Neural crest cell (in vitro differentiated cells): ENCODE measurements around the gene CDK14. TPM values are rescaled to one million over a fixed set of nuclear protein-coding genes. Genes with fewer than 3 reads are reported as not detected.

Source experiments
- DNase-seq: peaks from one replicate; pipeline ENCODE4 v3.0.0; 2021; ENCODE audit warnings: low read depth, mixed read lengths, low spot score
- H3K27ac Mint-ChIP-seq: one replicate; pipeline ENCODE4 v1.8.0; 2021; ENCODE audit warnings: mild to moderate bottlenecking, mixed read lengths; ENCODE audit not compliant: unreplicated experiment
- H3K27me3 Mint-ChIP-seq: 2 replicates; pipeline ENCODE4 v1.8.0; 2021; ENCODE audit warnings: low read depth, mild to moderate bottlenecking, mixed read lengths
- H3K36me3 Mint-ChIP-seq: 2 replicates; pipeline ENCODE4 v1.8.0; 2021; ENCODE audit warnings: low read depth, mild to moderate bottlenecking, mixed read lengths
- H3K4me1 Mint-ChIP-seq: 2 replicates; pipeline ENCODE4 v1.8.0; 2021; ENCODE audit warnings: mixed read lengths
- H3K4me3 Mint-ChIP-seq: one replicate; pipeline ENCODE4 v1.8.0; 2021; ENCODE audit warnings: mild to moderate bottlenecking, mixed read lengths
- H3K9me3 Mint-ChIP-seq: 2 replicates; pipeline ENCODE4 v1.8.0; 2021; ENCODE audit warnings: mixed read lengths
- total RNA-seq: library from RNA; stranded (reverse); gene quantifications from 2 replicates; pipeline ENCODE4 v1.2.1, GENCODE V29; 2021
- TF ChIP-seq, protein P1 (sequence below): fragments of 200-600 bp; sonication (generic); conservative IDR thresholded peaks from 2 replicates; pipeline ENCODE4 v1.5.0; 2021; ENCODE audit warnings: antibody characterized with exemption, mild to moderate bottlenecking

The CDK14 gene
- total RNA-seq, 1 donor from 2014 or later: 49.6 TPM

DNA sequence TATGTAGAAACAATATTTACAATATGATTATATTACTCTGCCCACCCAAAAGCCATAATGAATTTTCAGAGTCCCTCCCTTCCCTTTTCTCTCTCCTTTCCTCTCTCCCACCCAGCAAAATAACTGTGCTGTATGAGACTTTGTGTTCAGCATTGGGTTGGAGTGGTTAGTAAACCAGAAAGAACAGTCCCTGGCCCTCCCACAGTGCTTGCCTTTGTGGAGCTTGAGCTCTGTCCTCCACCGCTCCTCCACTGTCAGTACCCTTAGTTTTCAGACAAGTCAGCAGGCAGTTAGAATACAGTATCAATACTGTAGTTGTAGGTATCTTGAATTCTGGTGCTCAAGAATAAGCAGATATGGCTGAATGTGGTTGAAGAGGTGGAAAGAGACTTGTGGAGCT lies 92.7 kb downstream of the CDK14 start:
- Mint-ChIP-seq H3K27ac (no peak overlapping the region), H3K4me3 (no peak overlapping the region), H3K36me3 (peaks cover 2% of the 10 kb centered on the region), H3K27me3 (no peaks in the 10 kb centered on the region), H3K4me1 (peaks cover 9% of the 10 kb centered on the region), H3K9me3 (no peaks in the 10 kb centered on the region)
- no peak for DNase-seq
- TF ChIP-seq, protein P1, sequence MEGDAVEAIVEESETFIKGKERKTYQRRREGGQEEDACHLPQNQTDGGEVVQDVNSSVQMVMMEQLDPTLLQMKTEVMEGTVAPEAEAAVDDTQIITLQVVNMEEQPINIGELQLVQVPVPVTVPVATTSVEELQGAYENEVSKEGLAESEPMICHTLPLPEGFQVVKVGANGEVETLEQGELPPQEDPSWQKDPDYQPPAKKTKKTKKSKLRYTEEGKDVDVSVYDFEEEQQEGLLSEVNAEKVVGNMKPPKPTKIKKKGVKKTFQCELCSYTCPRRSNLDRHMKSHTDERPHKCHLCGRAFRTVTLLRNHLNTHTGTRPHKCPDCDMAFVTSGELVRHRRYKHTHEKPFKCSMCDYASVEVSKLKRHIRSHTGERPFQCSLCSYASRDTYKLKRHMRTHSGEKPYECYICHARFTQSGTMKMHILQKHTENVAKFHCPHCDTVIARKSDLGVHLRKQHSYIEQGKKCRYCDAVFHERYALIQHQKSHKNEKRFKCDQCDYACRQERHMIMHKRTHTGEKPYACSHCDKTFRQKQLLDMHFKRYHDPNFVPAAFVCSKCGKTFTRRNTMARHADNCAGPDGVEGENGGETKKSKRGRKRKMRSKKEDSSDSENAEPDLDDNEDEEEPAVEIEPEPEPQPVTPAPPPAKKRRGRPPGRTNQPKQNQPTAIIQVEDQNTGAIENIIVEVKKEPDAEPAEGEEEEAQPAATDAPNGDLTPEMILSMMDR: no peak

DNA sequence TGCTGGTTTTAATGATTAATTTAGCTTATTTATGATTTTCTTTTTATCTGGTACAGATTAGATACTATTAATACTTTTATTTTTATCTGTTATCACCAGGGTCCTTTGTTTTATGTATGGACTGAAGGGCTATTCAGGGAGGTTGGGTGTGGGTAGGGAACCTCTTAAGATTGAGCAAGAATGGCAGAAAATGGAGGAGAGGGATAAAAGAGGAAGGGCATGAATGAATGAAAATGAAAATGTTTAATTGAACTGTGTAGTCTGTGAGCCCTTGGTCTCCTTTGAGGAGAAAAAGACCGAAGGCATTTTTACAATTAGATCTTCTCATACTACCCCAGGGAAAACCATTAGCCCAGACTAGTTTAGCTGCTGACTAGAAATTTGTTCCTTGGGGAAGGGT lies 93.1 kb downstream of the CDK14 start:
- Mint-ChIP-seq H3K27ac (no peak overlapping the region), H3K4me1 (peaks cover 9% of the 10 kb centered on the region), H3K27me3 (no peaks in the 10 kb centered on the region), H3K9me3 (no peaks in the 10 kb centered on the region), H3K4me3 (no peak overlapping the region), H3K36me3 (peaks cover 2% of the 10 kb centered on the region)
- TF ChIP-seq, protein P1: no peak
- DNase-seq: no peak

- Mint-ChIP-seq H3K4me3 (no peak overlapping the region), H3K9me3 (no peaks in the 10 kb centered on the region), H3K27ac (no peak overlapping the region), H3K4me1 (peaks cover 9% of the 10 kb centered on the region), H3K36me3 (peaks cover 2% of the 10 kb centered on the region), H3K27me3 (no peaks in the 10 kb centered on the region)
- DNase-seq: no peak
- TF ChIP-seq, protein P1: no peak
Observed at GRCh38 chr7:90690159-90690858, 94.2 kb downstream of the CDK14 start.

GRCh38 chr7:90692396-90692795 lies 96.3 kb downstream of the CDK14 start:
- DNase-seq: no peak
- Mint-ChIP-seq H3K27me3 (no peaks in the 10 kb centered on the region), H3K9me3 (no peaks in the 10 kb centered on the region), H3K27ac (no peak overlapping the region), H3K4me1 (peaks cover 6% of the 10 kb centered on the region), H3K36me3 (peaks cover 7% of the 10 kb centered on the region), H3K4me3 (no peak overlapping the region)
- TF ChIP-seq, protein P1: no peak

DNA sequence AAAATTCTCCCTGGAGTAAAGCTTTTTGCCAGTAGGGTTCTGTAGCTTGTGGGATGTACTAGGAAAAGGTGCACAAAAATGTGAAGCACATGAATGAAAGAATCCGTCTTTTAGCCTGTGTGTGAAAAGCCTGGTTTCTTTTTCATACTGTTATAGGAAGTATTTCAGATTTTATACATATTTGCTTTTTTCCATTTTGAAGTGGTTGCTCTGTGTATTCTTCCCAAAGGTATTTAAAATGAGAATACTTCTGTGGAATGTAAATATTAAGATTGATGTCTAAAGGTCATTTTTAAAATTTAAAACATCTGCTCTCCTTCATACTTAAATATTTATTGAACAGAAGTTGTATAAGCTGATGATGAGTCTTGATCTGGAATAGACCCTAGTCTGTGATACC lies 96.8 kb downstream of the CDK14 start:
- TF ChIP-seq, protein P1: no peak
- DNase-seq: no peak
- Mint-ChIP-seq H3K27ac (no peak overlapping the region), H3K27me3 (no peaks in the 10 kb centered on the region), H3K4me3 (no peak overlapping the region), H3K36me3 (peaks cover 7% of the 10 kb centered on the region), H3K4me1 (peaks cover 6% of the 10 kb centered on the region), H3K9me3 (no peaks in the 10 kb centered on the region)
